Measurements from ENCODE around the gene C2orf92.
A peak's percentile ranks its signal among the peaks of the same experiment; 100 is the strongest.
"Not testable (repeated sequence)": the region's sequence is repeated elsewhere in the genome, so short reads cannot be mapped to it uniquely, and the experiment has no call there.

Gene C2orf92

GRCh38 chr2:97660044-97660774 lies 9.3 kb upstream of the C2orf92 start:
- DNase-seq, result no peak

GRCh38 chr2:97660775-97661389 lies 8.6 kb upstream of the C2orf92 start:
- no peak for DNase-seq

- no peak for DNase-seq
Observed at GRCh38 chr2:97661927-97662326, 7.6 kb upstream of the C2orf92 start.

DNA sequence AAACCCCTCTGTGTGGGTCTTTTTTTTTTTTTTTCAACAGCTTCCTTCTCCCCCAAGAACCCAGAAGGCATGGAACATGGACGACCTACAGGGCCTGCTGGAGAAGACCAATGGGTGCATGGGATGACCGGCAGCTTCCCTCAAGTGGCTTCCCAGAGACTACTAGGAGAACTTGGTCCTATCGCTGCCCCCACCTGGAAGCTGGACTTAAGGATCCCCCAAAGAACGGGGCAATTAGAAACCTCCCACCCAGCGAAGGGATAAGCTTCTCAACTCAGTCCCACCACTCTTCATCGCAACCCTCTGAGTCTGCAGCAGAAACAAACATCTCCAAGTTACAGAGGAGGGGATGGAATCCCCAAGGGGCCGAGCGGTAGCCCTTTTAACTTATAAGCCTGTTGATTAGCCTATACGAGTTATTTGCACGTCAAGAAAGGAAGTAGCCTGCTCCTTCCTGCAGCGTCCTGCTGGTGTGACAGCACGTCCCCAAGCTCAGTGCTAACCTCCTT lies 7.1 kb upstream of the C2orf92 start:
- no peak for DNase-seq

DNA sequence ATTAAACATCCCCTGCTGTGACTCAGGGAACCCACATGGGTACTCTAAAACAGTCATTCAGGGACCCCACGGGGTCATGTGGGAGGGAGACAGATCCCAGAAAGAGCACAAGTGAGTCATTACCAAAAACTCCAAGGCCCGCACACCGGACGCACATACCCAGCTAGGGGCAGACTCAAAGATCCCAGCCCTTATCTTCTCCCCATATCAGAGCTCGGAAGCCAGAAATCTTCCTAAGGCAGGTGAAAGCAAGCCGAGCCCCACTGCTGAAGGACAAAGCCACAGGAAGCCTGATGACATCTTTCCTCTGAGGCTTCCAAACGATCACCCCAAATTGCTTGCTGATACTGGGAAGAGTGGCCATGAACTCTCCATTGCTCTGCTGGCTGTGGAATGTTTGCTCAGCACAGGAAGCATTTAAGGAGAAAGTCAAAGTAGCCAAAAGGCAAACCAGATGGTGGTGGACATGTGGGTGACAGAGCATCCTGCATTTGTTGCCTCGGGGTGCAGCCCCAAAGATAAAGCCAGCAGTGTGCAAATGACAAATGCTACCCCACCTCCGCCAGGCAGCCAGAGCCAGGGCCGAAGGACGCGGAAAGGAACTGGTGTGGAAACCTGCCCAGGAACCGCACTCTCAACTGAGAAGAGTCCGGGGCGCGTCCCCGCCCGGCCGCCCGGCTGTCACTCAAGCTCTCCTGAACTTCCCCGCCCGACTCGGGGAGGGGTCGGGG lies 6.5 kb upstream of the C2orf92 start:
- DNase-seq, result peak; percentile 89

GRCh38 chr2:97663626-97663961 lies 5.9 kb upstream of the C2orf92 start:
- DNase-seq, result no peak

GRCh38 chr2:97663962-97664635 lies 5.4 kb upstream of the C2orf92 start, which contains the start of gene ACTR1B:
Gene ACTR1B (minus strand): TSS chr2:97664044. CDS start chr2:97663890, 154 bp downstream.
- peak; percentile 99 for DNase-seq

GRCh38 chr2:97664636-97664970 lies 4.9 kb upstream of the C2orf92 start:
- DNase-seq, result no peak

DNA sequence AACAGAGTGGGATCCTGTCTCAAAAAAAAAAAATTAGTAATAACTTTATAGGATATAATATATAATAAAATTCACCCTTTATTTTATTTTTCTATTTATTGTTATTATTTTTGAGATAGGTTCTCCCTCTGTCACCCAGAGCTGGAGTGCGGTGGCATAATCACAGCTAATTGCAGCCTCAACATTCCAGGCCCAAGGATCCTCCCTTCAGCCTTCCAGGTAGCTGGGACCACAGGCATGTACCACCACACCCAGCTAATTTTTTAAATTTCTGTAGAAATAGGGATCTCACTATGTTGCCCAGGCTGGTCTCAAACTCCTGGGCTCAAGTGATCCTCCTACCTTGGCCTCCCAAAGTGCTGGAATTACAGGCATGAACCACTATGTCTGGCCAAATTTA lies 958 bp downstream of the C2orf92 start:
- no peak for DNase-seq

- no peak for DNase-seq
Observed at GRCh38 chr2:97671526-97671925, 2.0 kb downstream of the C2orf92 start.

- not testable (repeated sequence) for DNase-seq
Observed at GRCh38 chr2:97672606-97673140, 3.2 kb downstream of the C2orf92 start.

DNA sequence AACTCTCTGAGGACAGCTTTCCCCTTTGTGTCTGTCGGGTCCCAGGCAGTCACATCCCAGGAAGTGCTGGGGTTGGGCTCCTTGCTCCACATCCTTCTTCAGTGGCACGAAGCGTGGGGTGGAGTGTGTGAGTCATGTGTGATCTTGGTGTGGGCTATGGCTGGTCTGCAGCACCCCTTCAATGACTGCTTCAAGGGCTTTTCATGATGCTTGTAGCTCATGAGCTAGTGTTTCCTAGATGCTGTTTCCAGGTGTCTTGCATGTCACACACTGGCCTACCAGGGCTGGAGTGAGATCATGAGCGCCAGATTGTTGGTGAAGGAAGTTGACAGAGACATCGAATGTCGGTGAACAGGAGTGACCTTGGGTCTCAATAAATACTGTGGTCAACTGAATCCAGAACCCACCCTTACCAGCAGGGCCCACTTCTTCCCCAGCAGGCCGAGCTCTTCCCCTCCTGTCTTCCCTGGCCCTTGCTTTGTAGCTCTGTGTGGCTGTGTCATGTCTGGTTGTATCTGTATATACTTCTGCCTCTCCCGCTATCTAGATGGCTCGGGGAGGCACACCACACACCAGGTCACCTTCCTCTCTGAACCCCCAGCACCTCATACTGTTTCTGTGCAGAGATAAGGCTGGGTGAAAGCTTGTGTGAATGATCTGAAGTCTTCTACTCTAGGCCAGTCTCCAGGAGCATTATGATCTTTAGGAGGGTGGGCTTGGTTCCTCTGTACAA lies 3.8 kb downstream of the C2orf92 start:
- no peak for DNase-seq

DNA sequence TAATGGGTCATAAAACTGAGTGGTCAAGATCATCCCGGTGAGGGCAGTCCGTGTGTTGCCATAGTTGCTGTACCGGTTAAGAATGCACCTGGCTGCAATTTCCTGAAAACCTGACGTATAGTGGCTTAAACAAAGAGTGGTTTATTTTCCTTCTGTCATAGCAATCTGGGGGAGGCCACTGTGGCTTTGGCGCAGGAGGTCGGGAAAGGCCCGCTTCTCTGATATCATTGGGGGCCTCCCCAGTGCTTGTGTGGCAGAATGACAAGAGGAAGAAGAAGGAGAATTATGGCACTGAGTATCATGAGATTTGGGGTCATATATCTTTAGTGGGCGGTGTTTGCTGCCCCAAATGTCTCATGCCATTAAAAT lies 4.4 kb downstream of the C2orf92 start:
- DNase-seq, result no peak

- no peak for DNase-seq
Observed at GRCh38 chr2:97675430-97676113, 6.1 kb downstream of the C2orf92 start.

- DNase-seq, result no peak
Observed at GRCh38 chr2:97676620-97677019, 7.1 kb downstream of the C2orf92 start.

DNA sequence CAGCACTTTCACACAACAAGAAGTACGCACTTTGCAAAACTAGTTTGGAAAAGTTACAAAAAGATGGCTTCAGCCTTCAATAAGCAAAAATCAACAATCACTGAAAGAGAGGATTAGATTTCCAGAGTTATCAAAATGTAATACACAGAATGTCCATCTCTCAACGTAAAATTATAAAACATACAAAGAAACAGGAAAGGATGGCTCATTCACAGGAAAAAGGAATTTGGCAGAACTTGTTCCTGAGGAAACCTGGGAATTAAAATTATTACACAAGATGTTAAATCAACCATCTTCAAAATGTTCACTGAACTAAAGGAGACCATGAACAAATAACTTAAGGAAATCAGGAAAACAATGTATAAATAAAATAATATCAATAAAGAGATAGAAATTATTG lies 8.0 kb downstream of the C2orf92 start:
- no peak for DNase-seq

DNA sequence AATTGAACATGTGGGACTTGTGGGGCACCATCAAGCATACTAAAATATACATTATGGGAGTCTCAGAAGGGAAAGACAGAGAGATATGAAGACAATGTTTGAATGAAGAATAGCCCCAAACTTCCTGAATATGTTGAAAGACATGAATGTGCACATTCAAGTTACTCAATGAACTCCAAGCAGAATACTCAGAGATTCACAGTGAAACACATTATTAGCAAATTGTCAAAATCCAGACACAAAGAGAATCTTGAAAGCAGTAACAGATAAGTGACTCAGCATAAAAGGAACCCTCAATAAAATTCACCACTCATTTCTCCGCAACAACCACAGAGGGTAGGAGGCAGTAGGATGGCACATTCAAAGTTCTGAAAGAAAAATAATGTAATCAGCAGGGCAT lies 8.8 kb downstream of the C2orf92 start:
- DNase-seq, result no peak

DNA sequence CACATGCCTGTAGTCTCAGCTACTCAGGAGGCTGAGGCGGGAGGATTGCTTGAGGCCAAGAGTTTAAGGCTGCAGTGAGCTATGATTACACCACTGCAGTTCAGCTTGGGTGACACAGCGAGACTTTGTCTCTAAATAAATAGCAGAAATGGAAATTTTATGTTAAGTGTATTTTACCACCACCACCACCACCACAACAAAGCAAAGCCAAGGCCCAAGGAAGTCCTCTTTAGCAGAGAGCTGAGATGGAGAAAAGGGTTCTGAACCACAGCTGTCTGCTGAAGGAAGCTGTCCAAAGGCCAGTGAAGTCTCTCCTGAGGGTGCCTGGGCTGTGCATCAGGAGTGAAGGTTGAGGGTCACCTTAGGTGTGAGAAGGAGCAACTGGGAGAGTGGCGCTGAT lies 17.7 kb downstream of the C2orf92 start:
- DNase-seq, result not testable (repeated sequence)

DNA sequence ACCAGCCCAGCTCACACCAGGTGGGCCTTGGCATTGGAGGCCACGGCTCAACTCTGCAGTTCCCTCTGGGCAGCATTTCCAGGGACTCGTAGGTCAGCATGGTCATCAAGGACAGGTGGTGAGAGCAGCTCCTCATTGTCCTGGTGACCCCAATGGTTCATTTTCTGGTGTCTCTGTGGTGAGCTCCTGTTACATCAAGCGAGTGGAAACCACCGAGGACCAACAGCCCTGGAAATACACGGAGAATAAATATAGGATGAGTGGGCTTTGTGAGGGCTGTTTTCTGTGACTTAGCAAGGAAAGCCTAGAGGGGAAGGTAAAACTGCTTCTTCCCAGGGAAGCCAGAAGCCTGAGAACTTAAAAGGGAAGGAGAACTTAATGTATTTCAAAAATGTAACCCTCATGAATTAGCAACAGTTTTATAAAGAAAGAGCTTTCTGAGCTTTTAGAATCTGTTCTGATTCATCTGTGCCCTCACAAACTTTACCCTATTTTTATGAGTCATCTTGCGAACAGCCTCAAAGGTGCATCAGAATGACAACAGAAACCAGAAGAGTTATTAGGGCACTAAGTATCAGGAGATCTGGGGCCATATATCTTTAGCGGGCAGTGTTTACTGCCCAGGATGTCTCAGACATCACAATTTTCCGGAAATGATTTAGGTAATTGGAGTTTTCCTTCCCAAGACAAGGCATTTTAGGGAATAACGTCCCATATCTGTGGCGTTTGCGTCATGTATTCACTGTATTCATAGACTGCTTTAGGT lies 18.7 kb downstream of the C2orf92 start:
- no peak for DNase-seq

DNA sequence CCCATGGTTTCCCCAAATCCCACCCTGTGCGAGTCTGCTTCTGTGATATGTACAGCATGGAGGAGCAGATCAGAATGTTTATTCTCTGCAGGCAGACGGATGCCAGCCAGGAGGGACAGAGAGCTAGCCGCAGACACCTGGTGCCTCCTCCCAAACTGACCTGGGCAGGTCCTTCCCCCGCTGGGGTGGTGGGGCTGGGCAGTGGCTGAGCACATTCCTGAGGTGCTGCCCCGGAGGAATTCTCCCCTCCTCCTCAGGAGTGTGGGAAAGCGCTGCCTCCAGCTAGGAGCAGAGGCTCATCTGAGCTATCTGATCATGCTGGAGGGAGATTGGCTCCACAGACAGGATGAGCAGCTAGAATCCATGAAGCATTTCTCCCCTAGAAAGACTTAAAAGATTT lies 21.7 kb downstream of the C2orf92 start:
- no peak for DNase-seq

DNA sequence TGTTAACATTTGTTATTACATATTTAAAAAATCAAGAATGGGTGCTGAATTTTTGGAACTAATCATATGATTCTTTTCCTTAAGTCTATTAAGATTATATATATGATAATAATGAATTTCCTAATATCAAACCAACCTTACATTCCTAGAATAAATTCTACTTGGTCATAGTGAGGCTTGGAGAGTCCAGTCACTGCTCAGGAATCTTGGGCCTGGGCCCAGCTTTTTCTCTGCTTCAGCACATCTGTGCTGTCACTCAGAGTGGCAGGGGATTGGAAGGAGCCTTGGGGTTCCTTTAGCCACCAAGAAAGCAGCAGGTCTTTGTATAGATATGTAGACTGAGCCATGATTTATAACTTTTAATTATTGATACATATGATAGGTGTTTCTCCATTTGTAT lies 24.0 kb downstream of the C2orf92 start:
- no peak for DNase-seq

All from eye (tissue), 1 donor.